B cell (primary cell): ENCODE results near the gene MYLK2. TPM values are rescaled to one million over a fixed set of nuclear protein-coding genes. Genes with fewer than 3 reads are reported as not detected.

Experiments used
- ATAC-seq: fragments of 200-7000 bp; cut with Tn5 transposase; one replicate; pipeline ENCODE4 v1.10.0; 2021; ENCODE audit warnings: low read depth, mild to moderate bottlenecking, moderate number of reproducible peaks, moderate library complexity
- CTCF ChIA-PET: fragments of 350-600 bp; sonication (Branson Sonifier 250); formaldehyde crosslinking; loops from one replicate; lab custom pipeline; 2021; ENCODE audit warnings: antibody characterized with exemption, inconsistent platforms; lab: Charles Lee
- POLR2A ChIA-PET: fragments of 350-600 bp; sonication (Branson Sonifier 250); formaldehyde crosslinking; loops from one replicate; lab custom pipeline; 2021; ENCODE audit warnings: antibody characterized with exemption; lab: Charles Lee
- DNase-seq: peaks from one replicate; pipeline ENCODE4 v3.0.0; 2013
- H2AFZ ChIP-seq: 2 replicates; pipeline ENCODE4 v1.6.1; 2012; ENCODE audit warnings: mild to moderate bottlenecking, low read depth, low read length; ENCODE audit not compliant: insufficient read depth, poor library complexity, severe bottlenecking
- H3K27ac ChIP-seq, 2 donors: 1 replicate in 1 of 2; 2 replicates in 1 of 2; pipeline ENCODE4 v1.5.1; 2012 to 2013; ENCODE audit warnings: low read length in 2 of 2, mild to moderate bottlenecking in 2 of 2, moderate library complexity in 1 of 2
- H3K27me3 ChIP-seq, 4 experiments: fragments of 200-600 bp in 1 of 4; sonication (generic) in 1 of 4; replicated peaks in 1 of 4; 1 replicate in 2 of 4; 2 replicates in 2 of 4; pipeline versions ENCODE4 v1.6.1 to v1.7.0; 2013 to 2016; ENCODE audit warnings: low read length in 3 of 4, mild to moderate bottlenecking in 2 of 4, mixed read lengths in 1 of 4, moderate library complexity in 1 of 4; ENCODE audit not compliant: insufficient read depth in 4 of 4, control insufficient read depth in 3 of 4; ENCODE audit errors: control extremely low read depth in 1 of 4
- H3K36me3 ChIP-seq, 2 experiments: replicated peaks in 1 of 2; 1 replicate in 1 of 2; 2 replicates in 1 of 2; pipeline versions ENCODE4 v1.6.1 to v1.7.1; 2013; ENCODE audit warnings: low read length in 1 of 2; ENCODE audit not compliant: insufficient read depth in 2 of 2, control insufficient read depth in 1 of 2; ENCODE audit errors: control extremely low read depth in 1 of 2, extremely low read depth in 1 of 2
- H3K4me1 ChIP-seq, 2 donors: fragments of 200-600 bp in 1 of 2; sonication (generic) in 1 of 2; 1 replicate in 1 of 2; 2 replicates in 1 of 2; pipeline versions ENCODE4 v1.5.1 to v1.6.1; 2013 to 2017; ENCODE audit warnings: low read length in 2 of 2; ENCODE audit not compliant: control insufficient read depth in 2 of 2, insufficient read depth in 2 of 2
- H3K4me2 ChIP-seq: replicated peaks from 2 replicates; pipeline ENCODE3; 2012; ENCODE audit warnings: mild to moderate bottlenecking, low read depth, low read length; ENCODE audit not compliant: poor library complexity, severe bottlenecking
- H3K4me3 ChIP-seq, 5 experiments: fragments of 200-600 bp in 1 of 5; sonication (generic) in 1 of 5; 1 replicate in 3 of 5; 2 replicates in 2 of 5; pipeline versions ENCODE4 v1.5.1 to v1.7.0; 2011 to 2016; ENCODE audit warnings: low read length in 4 of 5, mild to moderate bottlenecking in 4 of 5, low read depth in 2 of 5, control low read depth in 1 of 5, moderate library complexity in 1 of 5; ENCODE audit not compliant: insufficient read depth in 1 of 5; ENCODE audit errors: control extremely low read depth in 1 of 5, extremely low read depth in 1 of 5
- H3K79me2 ChIP-seq: fragments of 200-600 bp; sonication (generic); one replicate; pipeline ENCODE4 v1.6.0; 2016; ENCODE audit warnings: low read length; ENCODE audit not compliant: control insufficient read depth, insufficient read depth
- H3K9ac ChIP-seq: fragments of 200-600 bp; sonication (generic); 2 replicates; pipeline ENCODE4 v1.6.1; 2017; ENCODE audit warnings: mild to moderate bottlenecking, low read length, moderate library complexity
- H3K9me3 ChIP-seq, 3 donors: one replicate each; pipeline versions ENCODE4 v1.6.1 to v1.7.1; 2013; ENCODE audit warnings: low read length in 2 of 3; ENCODE audit not compliant: control insufficient read depth in 2 of 3, insufficient read depth in 1 of 3; ENCODE audit errors: control extremely low read depth in 1 of 3
- H4K20me1 ChIP-seq: 2 replicates; pipeline ENCODE4 v1.6.0; 2012; ENCODE audit warnings: mild to moderate bottlenecking, low read length; ENCODE audit not compliant: insufficient read depth, control insufficient read depth, poor library complexity, severe bottlenecking
- H3K27ac Mint-ChIP-seq: one replicate; pipeline ENCODE4 v1.8.0; 2021; ENCODE audit warnings: mixed read lengths
- H3K27me3 Mint-ChIP-seq: one replicate; pipeline ENCODE4 v1.8.0; 2021; ENCODE audit warnings: mixed read lengths
- H3K4me1 Mint-ChIP-seq: one replicate; pipeline ENCODE4 v1.8.0; 2021; ENCODE audit warnings: mixed read lengths
- H3K4me3 Mint-ChIP-seq: one replicate; pipeline ENCODE4 v1.8.0; 2021; ENCODE audit warnings: mixed read lengths
- H3K9me3 Mint-ChIP-seq: one replicate; pipeline ENCODE4 v1.8.0; 2022; ENCODE audit warnings: mixed read lengths; ENCODE audit not compliant: insufficient read depth
- EZH2 ChIP-seq: IDR thresholded peaks from 2 replicates; pipeline ENCODE4 v1.6.1; 2012; ENCODE audit warnings: borderline replicate concordance, low read depth, mild to moderate bottlenecking, moderate library complexity, low read length; ENCODE audit not compliant: insufficient read depth, poor library complexity, severe bottlenecking
- WGBS: methylation state at CpG from one replicate; pipeline ENCODE4 v1.1.5; 2013; ENCODE audit warnings: missing lambda C conversion rate; ENCODE audit not compliant: insufficient coverage; 5-methylcytosine and 5-hydroxymethylcytosine counted together
- intact Hi-C: fragments of 100-400 bp; cut with micrococcal nuclease; formaldehyde crosslinking; loops from one replicate; pipeline ENCODE4 v1.10.0; 2022
- polyA plus RNA-seq: library from polyadenylated mRNA; depleted of rRNA; stranded (reverse); fragments of >200 nt; gene quantifications from 2 replicates; pipeline ENCODE4 v1.2.3, GENCODE V29; 2012
- total RNA-seq, 2 donors: library from RNA; stranded (reverse); fragments of 120-200 nt in 1 of 2; gene quantifications; 1 replicate in 1 of 2; 2 replicates in 1 of 2; pipeline versions ENCODE4 v1.2.3 to v1.2.4, GENCODE V29; 2013 to 2022
- TF ChIP-seq, protein P1 (sequence below): fragments of 200-600 bp; IDR thresholded peaks from one replicate; pipeline ENCODE4 v1.8.0; 2022; ENCODE audit warnings: antibody characterized with exemption, mild to moderate bottlenecking

MYLK2 gene
- total and polyA plus RNA-seq, 2 donors (not counting 1 experiment from before 2014, with no cell fraction given), result not detected

GRCh38 chr20:31833130-31833930 is 14.2 kb downstream of the MYLK2 start:
- Histone ChIP-seq H3K27ac (no peak overlapping the region), H3K27me3 (peaks cover 0 to 2% (median 0%) of the 10 kb centered on the region in 4 experiments), H3K9me3 (no peaks in the 10 kb centered on the region), H3K9ac (no peak overlapping the region), H3K4me2 (no peak overlapping the region), H2AFZ (no peak overlapping the region), H3K36me3 (no peaks in the 10 kb centered on the region), H3K4me3 (no peak overlapping the region), H3K4me1 (peaks cover 8 to 13% of the 10 kb centered on the region in 2 donors), H3K79me2 (no peaks in the 10 kb centered on the region), H4K20me1 (no peaks in the 10 kb centered on the region)
- TF ChIP-seq EZH2, result no peak
- TF ChIP-seq, protein P1, sequence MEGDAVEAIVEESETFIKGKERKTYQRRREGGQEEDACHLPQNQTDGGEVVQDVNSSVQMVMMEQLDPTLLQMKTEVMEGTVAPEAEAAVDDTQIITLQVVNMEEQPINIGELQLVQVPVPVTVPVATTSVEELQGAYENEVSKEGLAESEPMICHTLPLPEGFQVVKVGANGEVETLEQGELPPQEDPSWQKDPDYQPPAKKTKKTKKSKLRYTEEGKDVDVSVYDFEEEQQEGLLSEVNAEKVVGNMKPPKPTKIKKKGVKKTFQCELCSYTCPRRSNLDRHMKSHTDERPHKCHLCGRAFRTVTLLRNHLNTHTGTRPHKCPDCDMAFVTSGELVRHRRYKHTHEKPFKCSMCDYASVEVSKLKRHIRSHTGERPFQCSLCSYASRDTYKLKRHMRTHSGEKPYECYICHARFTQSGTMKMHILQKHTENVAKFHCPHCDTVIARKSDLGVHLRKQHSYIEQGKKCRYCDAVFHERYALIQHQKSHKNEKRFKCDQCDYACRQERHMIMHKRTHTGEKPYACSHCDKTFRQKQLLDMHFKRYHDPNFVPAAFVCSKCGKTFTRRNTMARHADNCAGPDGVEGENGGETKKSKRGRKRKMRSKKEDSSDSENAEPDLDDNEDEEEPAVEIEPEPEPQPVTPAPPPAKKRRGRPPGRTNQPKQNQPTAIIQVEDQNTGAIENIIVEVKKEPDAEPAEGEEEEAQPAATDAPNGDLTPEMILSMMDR, result peak; percentile 92
- 72% methylated on average over 14 of the region's 14 CpGs for WGBS
- ChIA-PET POLR2A (interaction anchor here (0.6 kb wide), 1 partner anchor 26 kb away, joined by 9 read pairs; no protein-coding TSS in a partner anchor), CTCF (interaction anchor here (0.5 to 1.3 kb wide), 5 partner anchors 10 to 344 kb away, joined by 3 to 4 read pairs (median 3); no protein-coding TSS in a partner anchor)
- DNase-seq, result peak; percentile 63
- Mint-ChIP-seq H3K9me3 (no peaks in the 10 kb centered on the region), H3K27me3 (no peaks in the 10 kb centered on the region), H3K4me1 (peaks cover 14% of the 10 kb centered on the region), H3K4me3 (no peak overlapping the region), H3K27ac (no peak overlapping the region)
- ATAC-seq, result peak; percentile 57
- intact Hi-C loops, result no loop called here

DNA sequence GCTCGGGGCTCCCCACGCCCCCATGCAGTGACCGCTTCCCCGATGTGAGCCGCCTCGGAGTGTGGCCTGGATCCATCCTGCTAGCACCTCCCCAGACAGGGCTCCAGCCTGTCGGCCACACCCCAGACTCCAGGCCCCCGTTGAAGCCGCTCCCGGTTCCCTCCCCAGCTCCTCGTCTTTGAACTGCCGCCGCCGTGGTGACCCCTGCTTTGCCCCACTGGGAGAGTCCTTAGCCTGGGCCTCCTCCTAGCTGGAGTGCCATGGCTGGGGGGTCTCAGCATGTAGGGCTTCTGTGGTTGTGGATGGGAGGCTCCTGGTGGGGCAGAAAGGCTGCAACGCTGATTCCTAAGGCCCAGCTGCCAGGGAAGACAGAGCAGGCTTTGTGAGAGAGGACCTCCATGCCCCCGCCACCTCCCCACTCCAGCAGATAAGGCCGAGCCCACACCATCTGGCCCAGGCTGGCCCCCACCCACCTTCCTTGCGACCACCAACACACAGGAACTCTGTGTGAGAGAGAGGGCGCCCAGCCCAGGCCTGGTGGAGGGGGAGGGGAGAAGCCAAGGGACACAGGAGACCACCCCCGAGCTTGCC is 14.9 kb downstream of the MYLK2 start:
- ATAC-seq, result no peak

More for the DNA sequence above, 14.9 kb downstream of the MYLK2 start:
- no peak overlapping the region for H3K27ac ChIP-seq
- Mint-ChIP-seq H3K9me3 (no peaks in the 10 kb centered on the region), H3K4me3 (no peak overlapping the region), H3K27me3 (no peaks in the 10 kb centered on the region), H3K27ac (no peak overlapping the region), H3K4me1 (peaks cover 14% of the 10 kb centered on the region)
- H3K4me3 ChIP-seq, result no peak overlapping the region
- H3K27me3 ChIP-seq, result peaks cover 0 to 3% (median 0%) of the 10 kb centered on the region in 4 experiments
- no peaks in the 10 kb centered on the region for H3K36me3 ChIP-seq
- no peaks in the 10 kb centered on the region for H3K9me3 ChIP-seq
- no peak overlapping the region for H3K4me2 ChIP-seq
- no peak overlapping the region for H3K9ac ChIP-seq
- peaks cover 8 to 13% of the 10 kb centered on the region in 2 donors for H3K4me1 ChIP-seq
- 97% methylated on average over 15 of the region's 20 CpGs for WGBS
- intact Hi-C loops, result no loop called here
- ChIA-PET POLR2A (interaction anchor here (0.6 kb wide), 1 partner anchor 25 kb away, joined by 9 read pairs; no protein-coding TSS in a partner anchor), CTCF (interaction anchor here (0.5 to 1.3 kb wide), 6 partner anchors 11 to 343 kb away, joined by 3 read pairs; no protein-coding TSS in a partner anchor)
- no peak overlapping the region for H2AFZ ChIP-seq
- no peak for TF ChIP-seq EZH2
- TF ChIP-seq, protein P1, result no peak
- H3K79me2 ChIP-seq, result no peaks in the 10 kb centered on the region
- no peaks in the 10 kb centered on the region for H4K20me1 ChIP-seq
- DNase-seq, result no peak
